Right lobe of liver (tissue), 6 donors: ENCODE measurements around the gene WDR75. TPM values are rescaled to one million over a fixed set of nuclear protein-coding genes. Genes with fewer than 3 reads are reported as not detected.

ENCODE experiments used
- ATAC-seq, 4 donors: fragments of 200-7000 bp; cut with Tn5 transposase; one replicate each; pipeline ENCODE4 v1.9.1; 2020; ENCODE audit warnings: mild to moderate bottlenecking in 4 of 4, moderate library complexity in 4 of 4
- DNase-seq, 3 donors: peaks; one replicate each; pipeline ENCODE4 v3.0.0-alpha.2; 2020
- H3K27ac ChIP-seq, 3 donors: fragments of 200-600 bp; one replicate each; pipeline ENCODE4 v1.8.0; 2022
- H3K27me3 ChIP-seq, 2 donors: fragments of 200-600 bp; one replicate each; pipeline ENCODE4 v1.8.0; 2022
- H3K36me3 ChIP-seq, 4 donors: fragments of 200-600 bp; sonication (generic) in 1 of 4; one replicate each; pipeline versions ENCODE4 v1.5.1 to v1.8.0; 2017 to 2022; ENCODE audit warnings: control low read depth in 1 of 4
- H3K4me1 ChIP-seq, 4 donors: fragments of 200-600 bp; sonication (generic) in 1 of 4; one replicate each; pipeline versions ENCODE4 v1.5.1 to v1.8.0; 2017 to 2022; ENCODE audit warnings: control low read depth in 1 of 4
- H3K4me3 ChIP-seq, 3 donors: fragments of 200-600 bp; one replicate each; pipeline ENCODE4 v1.8.0; 2022
- H3K9me3 ChIP-seq, 4 donors: fragments of 200-600 bp; sonication (generic) in 1 of 4; one replicate each; pipeline versions ENCODE4 v1.5.1 to v1.8.0; 2017 to 2022; ENCODE audit warnings: control low read depth in 1 of 4
- POLR2A ChIP-seq: fragments of 450-650 bp; IDR thresholded peaks from one replicate; pipeline ENCODE4 v1.6.1; 2017; ENCODE audit warnings: antibody characterized with exemption, mild to moderate bottlenecking
- WGBS: methylation state at CpG from one replicate; pipeline ENCODE4 v1.1.6; 2018; ENCODE audit warnings: low coverage, low lambda C conversion rate; ENCODE audit not compliant: insufficient coverage; ENCODE audit errors: missing lambda C conversion rate; 5-methylcytosine and 5-hydroxymethylcytosine counted together
- intact Hi-C, 2 donors: fragments of 100-400 bp; cut with DNase I; formaldehyde crosslinking; loops; one replicate each; pipeline versions ENCODE4 v1.11.2 to v1.14.1; 2022
- total RNA-seq, 6 experiments: library from RNA; depleted of rRNA in 2 of 6; stranded (reverse); fragments of >200 nt in 2 of 6; fragmentation: NEBNext Ultra II Directional in 3 of 6; extraction: Animal tissue kit (Norgen Biotek cat#: 25700) in 3 of 6; gene quantifications; one replicate each; pipeline versions ENCODE4 v1.1.0 to v1.2.4, GENCODE V29; 2016 to 2023
- TF ChIP-seq, protein P1 (sequence below), 4 donors: fragments of 200-600 bp in 3 of 4; fragments of 450-650 bp in 1 of 4; IDR thresholded peaks; one replicate each; pipeline versions ENCODE4 v1.5.1 to v1.8.0; 2016 to 2022; ENCODE audit warnings: antibody characterized with exemption in 4 of 4, mild to moderate bottlenecking in 2 of 4
- donor health status: DM: no; HTN: yes; CAD: no.
- donor health status: DM: no; HTN: no; CAD: no.
- donor health status: DM: no; HTN: no; CAD: no.
- donor health status: DM: no; HTN: yes; CAD: no.
- donor health status: DM: no; HTN: yes; CAD: no.

The WDR75 gene
- total RNA-seq, 6 experiments from 2014 or later: 7.5 to 19.5 (median 11.8) TPM

DNA sequence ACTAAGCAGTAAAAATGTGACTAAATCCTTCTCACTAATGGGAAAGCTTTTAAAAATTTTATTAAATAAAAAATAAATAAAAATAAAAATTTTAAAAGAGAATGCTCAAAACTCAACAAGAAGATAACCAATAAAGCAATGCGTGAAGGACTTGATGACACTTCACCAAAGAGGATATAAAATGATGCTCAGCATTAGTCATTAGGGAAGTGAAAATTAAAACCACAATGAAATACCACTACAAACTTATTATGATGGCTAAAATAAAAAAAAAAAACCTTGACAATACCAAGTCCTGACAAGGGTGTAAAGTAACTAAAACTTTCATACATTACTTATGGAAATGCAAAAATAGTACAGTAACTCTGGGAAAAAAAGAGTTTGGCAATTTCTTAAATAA, 3.3 kb upstream of the WDR75 start:
- Histone ChIP-seq H3K27ac (no peak overlapping the region), H3K9me3 (no peaks in the 10 kb centered on the region), H3K27me3 (no peaks in the 10 kb centered on the region), H3K36me3 (no peaks in the 10 kb centered on the region), H3K4me1 (peaks cover 0 to 13% (median 3%) of the 10 kb centered on the region in 4 donors), H3K4me3 (no peak overlapping the region)
- WGBS: 58% methylated on average over 1 of the region's 1 CpG
- intact Hi-C loops: no loop called here
- ATAC-seq: no peak
- no peak for DNase-seq
- TF ChIP-seq POLR2A: no peak
- TF ChIP-seq, protein P1, sequence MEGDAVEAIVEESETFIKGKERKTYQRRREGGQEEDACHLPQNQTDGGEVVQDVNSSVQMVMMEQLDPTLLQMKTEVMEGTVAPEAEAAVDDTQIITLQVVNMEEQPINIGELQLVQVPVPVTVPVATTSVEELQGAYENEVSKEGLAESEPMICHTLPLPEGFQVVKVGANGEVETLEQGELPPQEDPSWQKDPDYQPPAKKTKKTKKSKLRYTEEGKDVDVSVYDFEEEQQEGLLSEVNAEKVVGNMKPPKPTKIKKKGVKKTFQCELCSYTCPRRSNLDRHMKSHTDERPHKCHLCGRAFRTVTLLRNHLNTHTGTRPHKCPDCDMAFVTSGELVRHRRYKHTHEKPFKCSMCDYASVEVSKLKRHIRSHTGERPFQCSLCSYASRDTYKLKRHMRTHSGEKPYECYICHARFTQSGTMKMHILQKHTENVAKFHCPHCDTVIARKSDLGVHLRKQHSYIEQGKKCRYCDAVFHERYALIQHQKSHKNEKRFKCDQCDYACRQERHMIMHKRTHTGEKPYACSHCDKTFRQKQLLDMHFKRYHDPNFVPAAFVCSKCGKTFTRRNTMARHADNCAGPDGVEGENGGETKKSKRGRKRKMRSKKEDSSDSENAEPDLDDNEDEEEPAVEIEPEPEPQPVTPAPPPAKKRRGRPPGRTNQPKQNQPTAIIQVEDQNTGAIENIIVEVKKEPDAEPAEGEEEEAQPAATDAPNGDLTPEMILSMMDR (IDR thresholded peaks at IDR 0.05): no peak

DNA sequence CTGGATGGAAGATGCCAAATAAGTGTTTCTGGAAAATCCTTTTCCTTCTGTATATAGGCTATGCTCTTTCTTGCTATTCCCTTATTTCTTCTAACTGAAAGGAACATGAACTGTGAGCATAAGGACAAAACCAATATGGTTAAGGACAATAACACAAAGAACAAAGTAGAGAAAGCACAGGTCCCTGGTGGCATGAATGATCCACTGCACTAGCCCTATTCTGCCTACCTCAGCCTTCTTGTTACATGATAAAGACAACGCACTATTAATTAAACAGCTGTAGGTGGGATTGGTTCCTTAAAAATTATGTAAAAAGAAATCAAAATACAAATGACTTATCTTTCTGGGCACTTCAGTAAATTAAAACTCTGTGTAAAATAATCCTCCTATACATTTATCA, 1.9 kb upstream of the WDR75 start:
- peaks cover 0 to 14% (median 3%) of the 10 kb centered on the region in 4 donors for H3K4me1 ChIP-seq
- H3K36me3 ChIP-seq: no peaks in the 10 kb centered on the region
- no peak overlapping the region for H3K27ac ChIP-seq
- TF ChIP-seq, protein P1 (IDR thresholded peaks at IDR 0.05): no peak
- TF ChIP-seq POLR2A: no peak
- ATAC-seq (no peak), DNase-seq (no peak)
- H3K9me3 ChIP-seq: no peaks in the 10 kb centered on the region
- no peak overlapping the region for H3K4me3 ChIP-seq
- WGBS: 91% methylated on average over 1 of the region's 1 CpG
- intact Hi-C loops: no loop called here
- no peaks in the 10 kb centered on the region for H3K27me3 ChIP-seq

DNA sequence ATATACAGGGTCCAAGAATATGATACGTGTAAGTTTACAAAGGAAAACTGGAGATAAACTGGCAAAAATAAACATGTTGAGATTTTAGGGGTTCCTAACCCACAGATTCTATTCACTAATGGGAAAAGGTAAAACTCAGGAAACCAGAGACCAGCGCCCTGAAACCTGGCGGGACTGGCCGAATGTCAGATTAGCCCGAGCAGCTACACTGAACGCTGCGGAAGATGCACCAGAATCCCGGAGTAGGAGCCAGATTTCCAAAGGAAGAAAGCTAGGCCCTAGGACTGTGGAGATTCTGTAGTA, 679 bp upstream of the WDR75 start:
- DNase-seq (peak in 2 of 3 donors; percentile 51 to 56), ATAC-seq (peak; percentile 55 to 67 (median 62))
- intact Hi-C loops: no loop called here
- no peaks in the 10 kb centered on the region for H3K36me3 ChIP-seq
- H3K27ac ChIP-seq: peak overlapping the region; percentile 80 to 93 (median 83)
- TF ChIP-seq, protein P1 (IDR thresholded peaks at IDR 0.05): no peak
- no peak for TF ChIP-seq POLR2A
- H3K4me3 ChIP-seq: peak overlapping the region; percentile 78 to 85 (median 82)
- peaks cover 0 to 14% (median 3%) of the 10 kb centered on the region in 4 donors for H3K4me1 ChIP-seq
- H3K27me3 ChIP-seq: no peaks in the 10 kb centered on the region
- 0% methylated on average over 8 of the region's 8 CpGs for WGBS
- H3K9me3 ChIP-seq: no peaks in the 10 kb centered on the region

DNA sequence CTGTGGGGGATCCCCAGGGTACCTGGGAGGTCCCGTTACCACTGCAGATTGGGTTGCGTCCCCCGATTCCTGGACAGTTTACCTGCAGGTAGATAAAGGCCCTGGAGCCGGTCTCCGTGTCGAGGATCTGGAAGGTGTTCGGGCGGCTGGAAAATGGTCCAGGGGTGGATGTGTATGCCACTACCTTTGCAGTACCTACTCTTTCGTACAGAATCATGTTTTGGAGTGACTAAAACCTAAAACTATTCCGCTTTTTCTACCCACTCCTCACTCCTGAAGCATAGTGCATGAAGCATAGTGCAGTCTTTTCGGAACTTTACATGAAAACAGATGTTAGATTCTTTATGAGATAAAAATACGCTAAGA, 418 bp downstream of the WDR75 start:
- TF ChIP-seq POLR2A: no peak
- TF ChIP-seq, protein P1 (IDR thresholded peaks at IDR 0.05): no peak
- Histone ChIP-seq H3K36me3 (no peaks in the 10 kb centered on the region), H3K27me3 (no peaks in the 10 kb centered on the region), H3K4me3 (peak overlapping the region; percentile 78 to 85 (median 82)), H3K9me3 (no peaks in the 10 kb centered on the region), H3K4me1 (peaks cover 0 to 14% (median 3%) of the 10 kb centered on the region in 4 donors), H3K27ac (peak overlapping the region; percentile 80 to 93 (median 83))
- WGBS: 0% methylated on average over 9 of the region's 12 CpGs
- DNase-seq (no peak), ATAC-seq (peak; percentile 15 to 32 (median 26))
- intact Hi-C loops: no loop called here

DNA sequence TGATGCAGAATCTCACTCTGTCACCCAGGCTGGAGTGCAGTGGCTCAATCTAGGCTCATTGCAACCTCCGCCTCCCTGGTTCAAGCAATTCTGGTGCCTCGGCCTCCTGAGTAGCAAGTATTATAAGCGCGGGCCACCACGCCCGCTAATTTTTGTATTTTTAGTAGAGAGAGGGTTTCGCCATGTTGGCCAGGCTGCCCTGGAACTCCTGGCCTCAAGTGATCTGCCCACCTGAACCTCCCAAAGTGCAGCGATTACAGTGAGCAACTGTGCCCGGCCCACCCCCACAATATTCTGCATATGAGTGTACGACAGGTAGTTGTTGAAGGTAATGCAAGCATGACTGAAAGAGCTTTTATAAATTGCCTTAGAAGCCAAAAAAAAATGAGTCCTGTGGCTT, 1.2 kb downstream of the WDR75 start:
- intact Hi-C loops: no loop called here
- peak overlapping the region in 1 of 3 donors; percentile 82 for H3K4me3 ChIP-seq

More for the DNA sequence above, 1.2 kb downstream of the WDR75 start:
- H3K27ac ChIP-seq: no peak overlapping the region
- H3K36me3 ChIP-seq: no peaks in the 10 kb centered on the region
- H3K9me3 ChIP-seq: no peaks in the 10 kb centered on the region
- 93% methylated on average over 10 of the region's 10 CpGs for WGBS
- no peak for ATAC-seq
- H3K4me1 ChIP-seq: peaks cover 0 to 14% (median 3%) of the 10 kb centered on the region in 4 donors
- no peak for DNase-seq
- H3K27me3 ChIP-seq: no peaks in the 10 kb centered on the region
- no peak for TF ChIP-seq POLR2A
- TF ChIP-seq, protein P1 (IDR thresholded peaks at IDR 0.05): no peak
